ENCODE measurements around the gene THRB.

THRB gene

DNA sequence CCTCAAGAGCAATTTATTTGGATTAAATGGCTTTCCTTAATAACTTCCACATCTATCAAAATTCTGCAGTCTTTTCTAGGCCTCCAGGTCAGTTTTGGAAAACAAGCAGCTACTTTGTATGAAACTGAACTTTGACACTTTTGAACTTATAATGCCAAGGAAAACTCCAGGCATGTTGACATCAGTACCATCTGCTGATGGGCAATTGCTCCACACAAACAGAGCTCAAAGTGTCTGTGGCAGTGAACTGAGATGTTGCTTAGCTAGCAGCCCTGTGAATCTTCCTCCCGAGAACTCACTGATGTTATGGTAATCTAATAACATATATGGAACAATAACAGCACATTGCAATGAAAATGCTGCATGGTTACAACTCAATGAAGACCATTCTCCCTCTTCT is 250.2 kb downstream of the THRB start:
- DNase-seq (ENCODE audit: low read depth), result no peak
- H3K4me3 ChIP-seq (ENCODE audit: low read depth, low read length), result no peak overlapping the region
- TF ChIP-seq, protein P1, sequence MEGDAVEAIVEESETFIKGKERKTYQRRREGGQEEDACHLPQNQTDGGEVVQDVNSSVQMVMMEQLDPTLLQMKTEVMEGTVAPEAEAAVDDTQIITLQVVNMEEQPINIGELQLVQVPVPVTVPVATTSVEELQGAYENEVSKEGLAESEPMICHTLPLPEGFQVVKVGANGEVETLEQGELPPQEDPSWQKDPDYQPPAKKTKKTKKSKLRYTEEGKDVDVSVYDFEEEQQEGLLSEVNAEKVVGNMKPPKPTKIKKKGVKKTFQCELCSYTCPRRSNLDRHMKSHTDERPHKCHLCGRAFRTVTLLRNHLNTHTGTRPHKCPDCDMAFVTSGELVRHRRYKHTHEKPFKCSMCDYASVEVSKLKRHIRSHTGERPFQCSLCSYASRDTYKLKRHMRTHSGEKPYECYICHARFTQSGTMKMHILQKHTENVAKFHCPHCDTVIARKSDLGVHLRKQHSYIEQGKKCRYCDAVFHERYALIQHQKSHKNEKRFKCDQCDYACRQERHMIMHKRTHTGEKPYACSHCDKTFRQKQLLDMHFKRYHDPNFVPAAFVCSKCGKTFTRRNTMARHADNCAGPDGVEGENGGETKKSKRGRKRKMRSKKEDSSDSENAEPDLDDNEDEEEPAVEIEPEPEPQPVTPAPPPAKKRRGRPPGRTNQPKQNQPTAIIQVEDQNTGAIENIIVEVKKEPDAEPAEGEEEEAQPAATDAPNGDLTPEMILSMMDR (conservative IDR thresholded peaks at IDR 0.05; ENCODE audit: low read depth, low read length), result no peak

DNA sequence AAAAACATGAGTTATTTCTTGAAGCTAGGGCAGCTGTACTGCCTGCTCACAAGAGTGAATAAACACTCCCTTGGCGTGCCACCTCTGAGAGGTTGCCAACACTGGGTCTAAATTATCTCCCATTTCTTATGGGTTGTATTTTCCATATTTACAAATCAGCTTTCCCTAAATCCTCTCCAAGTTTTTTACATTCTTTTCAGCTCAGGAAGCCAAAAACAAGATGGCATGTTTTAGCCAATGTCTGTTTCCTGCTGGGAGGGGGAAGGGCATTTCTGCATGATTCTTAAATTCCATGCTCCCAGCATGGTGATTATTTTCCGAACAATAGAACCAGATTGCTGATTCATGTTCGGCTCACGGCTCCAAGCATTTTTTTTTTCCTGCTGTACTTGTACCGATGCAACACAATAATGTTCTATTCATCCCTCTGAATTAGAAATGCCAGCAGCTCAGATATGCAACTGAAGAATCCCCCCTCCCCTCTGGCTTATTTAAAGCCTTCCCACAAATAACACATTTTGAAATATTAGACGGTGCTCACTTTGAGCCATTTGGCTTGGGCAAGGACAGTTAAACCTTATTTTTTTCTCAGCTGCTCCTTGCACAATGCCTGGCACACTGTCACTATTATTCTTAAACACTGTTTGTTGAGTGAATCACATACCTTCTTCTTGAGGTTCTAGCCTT is 252.5 kb downstream of the THRB start:
- H3K4me3 ChIP-seq (ENCODE audit: low read depth, low read length), result no peak overlapping the region
- TF ChIP-seq, protein P1 (conservative IDR thresholded peaks at IDR 0.05; ENCODE audit: low read depth, low read length), result no peak
- DNase-seq (ENCODE audit: low read depth), result peak; percentile 67

DNA sequence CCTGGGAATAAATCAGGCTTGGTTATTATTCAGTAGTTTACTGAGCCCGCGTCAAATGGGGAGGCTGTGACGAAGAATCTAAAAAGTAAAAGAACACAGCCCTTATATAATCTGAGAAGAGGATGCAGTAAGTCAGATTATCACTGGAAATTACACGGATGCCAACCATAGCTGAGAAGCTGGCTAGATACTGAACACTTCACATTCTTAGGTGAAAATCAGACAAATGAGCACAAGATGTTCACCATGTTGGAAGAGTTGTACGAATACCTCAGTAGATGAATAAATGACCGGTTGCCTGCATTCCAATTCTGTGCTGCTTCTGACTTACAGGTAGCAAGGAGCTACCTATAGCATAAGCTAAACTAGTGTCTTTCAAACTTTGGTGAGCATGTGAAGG is 254.3 kb downstream of the THRB start:
- H3K4me3 ChIP-seq (ENCODE audit: low read depth, low read length), result no peak overlapping the region
- TF ChIP-seq, protein P1 (conservative IDR thresholded peaks at IDR 0.05; ENCODE audit: low read depth, low read length), result no peak
- no peak for DNase-seq (ENCODE audit: low read depth)

DNA sequence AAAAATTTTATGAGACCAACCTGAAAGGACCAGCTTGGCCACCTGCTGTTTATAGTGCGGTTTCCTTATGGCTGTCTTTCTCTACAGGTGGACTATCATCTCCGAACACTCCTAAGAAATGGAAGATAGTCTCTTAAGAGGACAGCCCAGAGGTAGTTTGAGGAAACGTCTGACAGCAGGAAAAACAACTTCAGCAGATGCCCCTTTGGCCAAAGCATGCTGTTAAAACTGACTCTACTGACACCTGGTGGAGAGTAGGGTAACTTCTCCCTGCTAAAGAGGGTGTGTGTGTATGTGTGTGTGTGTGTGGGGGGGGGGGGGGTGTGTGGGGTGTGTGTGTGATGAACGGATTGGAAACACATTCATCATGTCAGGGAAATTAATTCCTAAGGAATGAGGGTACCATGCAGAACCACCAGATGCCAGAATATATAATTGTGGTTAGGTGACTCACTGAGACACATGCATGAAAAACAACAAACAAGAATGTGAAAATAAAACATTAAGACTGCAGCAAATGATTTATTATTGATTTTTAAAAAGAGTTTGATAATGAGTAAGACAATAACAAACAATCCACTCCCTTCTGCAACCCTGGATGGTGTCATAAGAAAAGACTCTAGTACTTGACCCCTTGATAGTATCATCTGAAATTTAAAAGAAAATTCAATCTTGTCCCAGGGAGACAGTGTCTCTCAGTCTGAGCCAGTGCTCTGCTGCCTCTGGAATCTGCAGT is 256.5 kb downstream of the THRB start:
- peak; percentile 93 for DNase-seq (ENCODE audit: low read depth)
- H3K4me3 ChIP-seq (ENCODE audit: low read depth, low read length), result no peak overlapping the region
- TF ChIP-seq, protein P1 (conservative IDR thresholded peaks at IDR 0.05; ENCODE audit: low read depth, low read length), result peak; percentile 87

DNA sequence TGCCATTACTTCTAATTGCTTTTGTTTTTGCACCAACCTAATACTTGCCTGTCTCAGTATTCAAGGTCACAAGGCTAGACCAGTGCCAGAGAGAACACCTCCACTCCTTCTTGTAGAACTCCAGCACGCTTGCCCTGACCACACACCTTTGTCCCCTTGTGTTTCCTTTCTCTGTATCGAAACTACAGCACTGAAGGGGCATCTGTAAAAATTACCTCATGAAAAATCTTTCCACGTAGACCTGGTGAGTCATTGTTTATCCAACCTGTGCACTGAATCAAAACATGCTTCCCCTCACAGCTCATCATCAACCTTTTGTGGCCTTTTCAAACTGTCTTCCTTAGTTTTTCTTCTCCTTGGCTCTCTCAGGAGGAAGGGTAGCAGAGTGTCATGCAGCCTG is 259.5 kb downstream of the THRB start:
- TF ChIP-seq, protein P1 (conservative IDR thresholded peaks at IDR 0.05; ENCODE audit: low read depth, low read length), result no peak
- DNase-seq (ENCODE audit: low read depth), result peak; percentile 18
- no peak overlapping the region for H3K4me3 ChIP-seq (ENCODE audit: low read depth, low read length)

DNA sequence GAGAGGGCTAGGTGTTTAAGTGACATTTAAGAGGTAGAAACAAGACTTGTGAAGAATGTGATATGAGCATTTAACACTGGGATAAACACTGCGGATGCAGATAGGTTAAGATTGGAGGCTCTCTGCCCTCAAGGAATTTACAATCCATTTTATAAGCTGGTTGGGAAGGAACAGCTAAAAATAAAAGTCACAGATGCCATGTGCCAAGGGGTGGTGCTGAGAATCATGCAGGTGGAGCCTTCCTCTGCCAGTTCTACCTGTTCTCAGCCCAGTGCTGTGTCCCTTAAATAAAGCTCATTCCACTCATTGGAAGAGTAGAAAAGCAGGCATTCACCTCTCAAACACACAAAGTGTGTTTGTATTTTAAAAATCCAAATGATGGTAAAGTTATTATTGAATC is 261.9 kb downstream of the THRB start:
- no peak overlapping the region for H3K4me3 ChIP-seq (ENCODE audit: low read depth, low read length)
- DNase-seq (ENCODE audit: low read depth), result no peak
- TF ChIP-seq, protein P1 (conservative IDR thresholded peaks at IDR 0.05; ENCODE audit: low read depth, low read length), result no peak
